HL-60 (cell line): ENCODE data around the gene AGBL4.

Source experiments
- DNase-seq, 2 experiments: peaks; one replicate each; pipeline ENCODE4 v3.0.0-alpha.2; 2010 to 2020; ENCODE audit warnings: low read depth in 1 of 2, low spot score in 1 of 2
- H3K27ac ChIP-seq: fragments of 250-450 bp; sonication (Bioruptor Pico); replicated peaks from 2 replicates; pipeline ENCODE4 v1.5.1; 2020; ENCODE audit warnings: mild to moderate bottlenecking, moderate library complexity
- H3K27me3 ChIP-seq: fragments of 250-450 bp; sonication (Bioruptor Pico); 2 replicates; pipeline ENCODE4 v1.5.1; 2021; ENCODE audit warnings: mild to moderate bottlenecking, moderate library complexity; ENCODE audit not compliant: insufficient read depth, poor library complexity, severe bottlenecking
- H3K4me3 ChIP-seq: replicated peaks from 2 replicates; pipeline ENCODE4 v1.5.1; 2011; ENCODE audit warnings: mild to moderate bottlenecking, control low read depth, low read length; ENCODE audit not compliant: insufficient read depth
- GABPA ChIP-seq: IDR thresholded peaks from 2 replicates; pipeline ENCODE4 v1.6.1; 2012; ENCODE audit warnings: low read depth
- POLR2AphosphoS5 ChIP-seq: IDR thresholded peaks from 2 replicates; pipeline ENCODE4 v1.6.1; 2012; ENCODE audit warnings: low read depth
- SPI1 ChIP-seq: IDR thresholded peaks from 2 replicates; pipeline ENCODE4 v1.6.1; 2012; ENCODE audit warnings: low read depth, mild to moderate bottlenecking, borderline replicate concordance
- TF ChIP-seq, protein P1 (sequence below): IDR thresholded peaks from 2 replicates; pipeline ENCODE4 v1.6.1; 2012; ENCODE audit warnings: low read depth; ENCODE audit not compliant: insufficient replicate concordance
- TF ChIP-seq, protein P2 (sequence below): IDR thresholded peaks from one replicate; pipeline ENCODE4 v1.5.1; 2011; ENCODE audit warnings: low read length, control low read depth, inconsistent platforms; ENCODE audit not compliant: insufficient read depth

The AGBL4 gene

DNA sequence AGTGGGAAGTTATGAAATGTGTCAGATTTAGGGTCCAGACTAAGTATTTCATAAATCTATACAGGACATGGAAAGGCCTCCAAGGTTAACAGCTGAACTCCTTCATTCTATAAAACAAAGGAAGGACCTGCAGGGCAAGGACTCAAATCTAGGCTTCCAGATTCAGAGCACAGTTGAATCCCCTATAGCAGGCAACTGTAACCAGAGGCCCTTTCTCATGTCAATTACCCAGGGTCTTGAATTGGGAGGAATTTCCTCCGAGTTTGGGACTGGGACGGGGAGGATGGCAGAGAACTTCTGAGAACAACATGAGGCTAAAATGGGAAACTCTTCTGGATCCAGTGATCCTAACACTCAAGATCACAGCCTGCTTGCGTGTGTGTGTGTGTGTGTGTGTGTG, 1134.1 kb downstream of the AGBL4 start:
- DNase-seq, result no peak
- TF ChIP-seq, protein P1, sequence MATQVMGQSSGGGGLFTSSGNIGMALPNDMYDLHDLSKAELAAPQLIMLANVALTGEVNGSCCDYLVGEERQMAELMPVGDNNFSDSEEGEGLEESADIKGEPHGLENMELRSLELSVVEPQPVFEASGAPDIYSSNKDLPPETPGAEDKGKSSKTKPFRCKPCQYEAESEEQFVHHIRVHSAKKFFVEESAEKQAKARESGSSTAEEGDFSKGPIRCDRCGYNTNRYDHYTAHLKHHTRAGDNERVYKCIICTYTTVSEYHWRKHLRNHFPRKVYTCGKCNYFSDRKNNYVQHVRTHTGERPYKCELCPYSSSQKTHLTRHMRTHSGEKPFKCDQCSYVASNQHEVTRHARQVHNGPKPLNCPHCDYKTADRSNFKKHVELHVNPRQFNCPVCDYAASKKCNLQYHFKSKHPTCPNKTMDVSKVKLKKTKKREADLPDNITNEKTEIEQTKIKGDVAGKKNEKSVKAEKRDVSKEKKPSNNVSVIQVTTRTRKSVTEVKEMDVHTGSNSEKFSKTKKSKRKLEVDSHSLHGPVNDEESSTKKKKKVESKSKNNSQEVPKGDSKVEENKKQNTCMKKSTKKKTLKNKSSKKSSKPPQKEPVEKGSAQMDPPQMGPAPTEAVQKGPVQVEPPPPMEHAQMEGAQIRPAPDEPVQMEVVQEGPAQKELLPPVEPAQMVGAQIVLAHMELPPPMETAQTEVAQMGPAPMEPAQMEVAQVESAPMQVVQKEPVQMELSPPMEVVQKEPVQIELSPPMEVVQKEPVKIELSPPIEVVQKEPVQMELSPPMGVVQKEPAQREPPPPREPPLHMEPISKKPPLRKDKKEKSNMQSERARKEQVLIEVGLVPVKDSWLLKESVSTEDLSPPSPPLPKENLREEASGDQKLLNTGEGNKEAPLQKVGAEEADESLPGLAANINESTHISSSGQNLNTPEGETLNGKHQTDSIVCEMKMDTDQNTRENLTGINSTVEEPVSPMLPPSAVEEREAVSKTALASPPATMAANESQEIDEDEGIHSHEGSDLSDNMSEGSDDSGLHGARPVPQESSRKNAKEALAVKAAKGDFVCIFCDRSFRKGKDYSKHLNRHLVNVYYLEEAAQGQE, result no peak
- TF ChIP-seq POLR2AphosphoS5 (no peak), SPI1 (no peak), GABPA (no peak)
- TF ChIP-seq, protein P2, sequence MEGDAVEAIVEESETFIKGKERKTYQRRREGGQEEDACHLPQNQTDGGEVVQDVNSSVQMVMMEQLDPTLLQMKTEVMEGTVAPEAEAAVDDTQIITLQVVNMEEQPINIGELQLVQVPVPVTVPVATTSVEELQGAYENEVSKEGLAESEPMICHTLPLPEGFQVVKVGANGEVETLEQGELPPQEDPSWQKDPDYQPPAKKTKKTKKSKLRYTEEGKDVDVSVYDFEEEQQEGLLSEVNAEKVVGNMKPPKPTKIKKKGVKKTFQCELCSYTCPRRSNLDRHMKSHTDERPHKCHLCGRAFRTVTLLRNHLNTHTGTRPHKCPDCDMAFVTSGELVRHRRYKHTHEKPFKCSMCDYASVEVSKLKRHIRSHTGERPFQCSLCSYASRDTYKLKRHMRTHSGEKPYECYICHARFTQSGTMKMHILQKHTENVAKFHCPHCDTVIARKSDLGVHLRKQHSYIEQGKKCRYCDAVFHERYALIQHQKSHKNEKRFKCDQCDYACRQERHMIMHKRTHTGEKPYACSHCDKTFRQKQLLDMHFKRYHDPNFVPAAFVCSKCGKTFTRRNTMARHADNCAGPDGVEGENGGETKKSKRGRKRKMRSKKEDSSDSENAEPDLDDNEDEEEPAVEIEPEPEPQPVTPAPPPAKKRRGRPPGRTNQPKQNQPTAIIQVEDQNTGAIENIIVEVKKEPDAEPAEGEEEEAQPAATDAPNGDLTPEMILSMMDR, result no peak
- Histone ChIP-seq H3K27ac (no peak overlapping the region), H3K27me3 (no peaks in the 10 kb centered on the region), H3K4me3 (no peak overlapping the region)

DNA sequence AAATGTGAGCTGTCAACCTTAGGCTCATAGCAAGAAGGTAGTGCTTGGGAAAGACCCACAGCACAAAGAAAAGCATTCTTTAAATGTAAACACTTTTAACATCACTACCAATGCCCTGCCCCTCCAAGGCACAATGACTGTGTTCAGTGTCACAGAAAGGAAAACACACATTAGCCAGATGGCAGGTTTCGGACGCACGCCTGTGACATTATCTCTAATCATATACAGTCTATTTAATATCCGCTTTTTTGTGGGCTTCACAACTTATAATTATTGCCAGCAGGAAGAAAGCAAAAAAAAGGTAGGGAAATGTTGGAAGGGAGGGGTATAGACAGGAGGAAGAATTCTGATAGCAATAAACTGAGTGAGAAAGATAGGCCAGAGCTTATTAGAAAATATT, 1134.7 kb downstream of the AGBL4 start:
- Histone ChIP-seq H3K4me3 (no peak overlapping the region), H3K27ac (no peak overlapping the region), H3K27me3 (no peaks in the 10 kb centered on the region)
- no peak for DNase-seq
- TF ChIP-seq, protein P2, result no peak
- TF ChIP-seq, protein P1, result no peak
- TF ChIP-seq SPI1 (no peak), POLR2AphosphoS5 (no peak), GABPA (no peak)

DNA sequence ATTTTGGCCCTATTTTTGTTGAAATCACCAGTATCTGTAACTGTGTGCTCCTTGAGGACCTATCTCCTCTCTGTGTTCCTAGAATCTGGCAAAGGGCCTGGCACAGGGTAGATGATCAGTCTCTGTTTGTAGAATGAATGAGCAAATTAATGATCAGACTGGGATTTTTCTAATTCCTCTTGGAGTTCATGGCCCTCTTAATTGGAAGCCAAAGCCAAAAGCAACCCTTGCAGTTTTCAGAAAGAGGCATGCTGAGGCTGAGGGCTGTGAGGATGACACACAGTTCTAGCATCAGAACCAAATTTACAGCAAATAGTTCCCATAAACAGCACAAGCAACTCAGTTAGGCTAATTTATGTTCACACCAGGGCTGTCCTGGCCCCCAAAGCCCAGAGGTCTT, 1136.0 kb downstream of the AGBL4 start:
- Histone ChIP-seq H3K27me3 (no peaks in the 10 kb centered on the region), H3K4me3 (no peak overlapping the region), H3K27ac (no peak overlapping the region)
- TF ChIP-seq, protein P2, result no peak
- TF ChIP-seq GABPA (no peak), SPI1 (no peak), POLR2AphosphoS5 (no peak)
- TF ChIP-seq, protein P1, result no peak
- DNase-seq, result no peak
